ENCODE measurements around the gene RHOD.

DNA sequence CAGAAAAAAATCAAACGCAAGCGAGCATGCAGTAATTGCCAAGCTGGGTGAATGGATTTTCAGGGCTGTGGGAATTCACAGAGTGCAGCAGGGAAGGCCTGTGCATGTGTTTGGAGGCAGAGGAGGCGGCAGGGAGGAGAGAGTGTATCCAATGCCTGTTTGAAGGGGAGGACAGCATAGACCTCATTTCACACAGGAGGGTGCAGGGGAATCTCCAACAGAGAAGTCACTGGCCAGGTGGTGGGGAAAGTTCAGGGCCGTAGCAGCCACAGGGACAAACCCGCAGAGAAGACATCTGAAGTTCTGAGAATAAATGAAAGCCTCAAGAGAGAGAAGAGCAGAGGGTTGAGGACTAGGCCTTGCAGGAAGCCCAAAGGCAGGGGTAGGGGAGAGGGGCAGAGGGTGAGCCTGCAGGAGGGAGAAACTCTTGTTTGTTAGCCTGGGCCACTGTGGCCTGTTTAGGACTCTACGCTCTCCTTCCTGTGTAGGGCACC, 43.2 kb downstream of the RHOD start:
- TF ChIP-seq TCF4 (CRISPR knock-in tag; IDR thresholded peaks at IDR 0.05; ENCODE audit: borderline replicate concordance) (no peak), ESRRG (CRISPR knock-in tag; IDR thresholded peaks at IDR 0.05) (no peak), POU6F1 (CRISPR knock-in tag; IDR thresholded peaks at IDR 0.05; ENCODE audit: borderline replicate concordance, low read depth) (no peak), ZFP3 (CRISPR knock-in tag; IDR thresholded peaks at IDR 0.05) (no peak)
- TF ChIP-seq, protein P1, sequence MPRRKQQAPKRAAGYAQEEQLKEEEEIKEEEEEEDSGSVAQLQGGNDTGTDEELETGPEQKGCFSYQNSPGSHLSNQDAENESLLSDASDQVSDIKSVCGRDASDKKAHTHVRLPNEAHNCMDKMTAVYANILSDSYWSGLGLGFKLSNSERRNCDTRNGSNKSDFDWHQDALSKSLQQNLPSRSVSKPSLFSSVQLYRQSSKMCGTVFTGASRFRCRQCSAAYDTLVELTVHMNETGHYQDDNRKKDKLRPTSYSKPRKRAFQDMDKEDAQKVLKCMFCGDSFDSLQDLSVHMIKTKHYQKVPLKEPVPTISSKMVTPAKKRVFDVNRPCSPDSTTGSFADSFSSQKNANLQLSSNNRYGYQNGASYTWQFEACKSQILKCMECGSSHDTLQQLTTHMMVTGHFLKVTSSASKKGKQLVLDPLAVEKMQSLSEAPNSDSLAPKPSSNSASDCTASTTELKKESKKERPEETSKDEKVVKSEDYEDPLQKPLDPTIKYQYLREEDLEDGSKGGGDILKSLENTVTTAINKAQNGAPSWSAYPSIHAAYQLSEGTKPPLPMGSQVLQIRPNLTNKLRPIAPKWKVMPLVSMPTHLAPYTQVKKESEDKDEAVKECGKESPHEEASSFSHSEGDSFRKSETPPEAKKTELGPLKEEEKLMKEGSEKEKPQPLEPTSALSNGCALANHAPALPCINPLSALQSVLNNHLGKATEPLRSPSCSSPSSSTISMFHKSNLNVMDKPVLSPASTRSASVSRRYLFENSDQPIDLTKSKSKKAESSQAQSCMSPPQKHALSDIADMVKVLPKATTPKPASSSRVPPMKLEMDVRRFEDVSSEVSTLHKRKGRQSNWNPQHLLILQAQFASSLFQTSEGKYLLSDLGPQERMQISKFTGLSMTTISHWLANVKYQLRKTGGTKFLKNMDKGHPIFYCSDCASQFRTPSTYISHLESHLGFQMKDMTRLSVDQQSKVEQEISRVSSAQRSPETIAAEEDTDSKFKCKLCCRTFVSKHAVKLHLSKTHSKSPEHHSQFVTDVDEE (CRISPR knock-in tag; IDR thresholded peaks at IDR 0.05) = no peak

All from SK-N-SH treated with all-trans-retinoic acid at 6 μM for 48 hours (cell line).